ENCODE results near the gene ARAP3.

Gene ARAP3

GRCh38 chr5:141672841-141673813, 8.9 kb downstream of the ARAP3 start:
- POLR2A ChIA-PET, result no interaction called here
- Histone ChIP-seq H3K36me3 (ENCODE audit: control insufficient read depth in 4 of 4, insufficient read depth in 4 of 4, low read length in 3 of 4) (no peaks in the 10 kb centered on the region), H3K4me3 (ENCODE audit: control insufficient read depth in 1 of 7, extremely low read depth in 1 of 7, insufficient read depth in 4 of 7, low read depth in 2 of 7, low read length in 6 of 7) (no peak overlapping the region), H3K27ac (ENCODE audit: insufficient read depth in 1 of 2, low read depth in 1 of 2, low read length in 2 of 2, poor library complexity in 1 of 2, severe bottlenecking in 2 of 2) (no peak overlapping the region), H3K27me3 (replicated peaks in 2 of 5; ENCODE audit: control insufficient read depth in 4 of 5, insufficient read depth in 5 of 5, low read length in 4 of 5) (no peaks in the 10 kb centered on the region), H3K4me1 (ENCODE audit: control extremely low read depth in 1 of 4, control insufficient read depth in 4 of 4, insufficient read depth in 4 of 4, low read length in 3 of 4) (no peaks in the 10 kb centered on the region), H3K9me3 (ENCODE audit: control extremely low read depth in 1 of 5, control insufficient read depth in 4 of 5, insufficient read depth in 2 of 5, low read depth in 1 of 5, low read length in 4 of 5) (no peaks in the 10 kb centered on the region)
- WGBS (ENCODE audit: insufficient coverage), result 89% methylated on average over 9 of the region's 19 CpGs
- peak in 1 of 3 donors; percentile 55 for DNase-seq
- CTCF ChIA-PET, result interaction anchor here (1.2 to 1.9 kb wide), 5 partner anchors 9 to 206 kb away, joined by 3 to 8 read pairs (median 4); no protein-coding TSS in a partner anchor

GRCh38 chr5:141672071-141672840, 9.8 kb downstream of the ARAP3 start:
- Histone ChIP-seq H3K27ac (ENCODE audit: insufficient read depth in 1 of 2, low read depth in 1 of 2, low read length in 2 of 2, poor library complexity in 1 of 2, severe bottlenecking in 2 of 2) (no peak overlapping the region), H3K9me3 (ENCODE audit: control extremely low read depth in 1 of 5, control insufficient read depth in 4 of 5, insufficient read depth in 2 of 5, low read depth in 1 of 5, low read length in 4 of 5) (no peaks in the 10 kb centered on the region), H3K4me1 (ENCODE audit: control extremely low read depth in 1 of 4, control insufficient read depth in 4 of 4, insufficient read depth in 4 of 4, low read length in 3 of 4) (no peaks in the 10 kb centered on the region), H3K27me3 (replicated peaks in 2 of 5; ENCODE audit: control insufficient read depth in 4 of 5, insufficient read depth in 5 of 5, low read length in 4 of 5) (no peaks in the 10 kb centered on the region), H3K4me3 (ENCODE audit: control insufficient read depth in 1 of 7, extremely low read depth in 1 of 7, insufficient read depth in 4 of 7, low read depth in 2 of 7, low read length in 6 of 7) (no peak overlapping the region), H3K36me3 (ENCODE audit: control insufficient read depth in 4 of 4, insufficient read depth in 4 of 4, low read length in 3 of 4) (no peaks in the 10 kb centered on the region)
- WGBS (ENCODE audit: insufficient coverage), result 97% methylated on average over 13 of the region's 23 CpGs
- no peak for DNase-seq
- ChIA-PET POLR2A (no interaction called here), CTCF (interaction anchor here (1.0 to 1.9 kb wide), 7 partner anchors 8 to 207 kb away, joined by 3 to 8 read pairs (median 4); no protein-coding TSS in a partner anchor)

- Histone ChIP-seq H3K27me3 (replicated peaks in 2 of 5; ENCODE audit: control insufficient read depth in 4 of 5, insufficient read depth in 5 of 5, low read length in 4 of 5) (no peaks in the 10 kb centered on the region), H3K27ac (ENCODE audit: insufficient read depth in 1 of 2, low read depth in 1 of 2, low read length in 2 of 2, poor library complexity in 1 of 2, severe bottlenecking in 2 of 2) (no peak overlapping the region), H3K36me3 (ENCODE audit: control insufficient read depth in 4 of 4, insufficient read depth in 4 of 4, low read length in 3 of 4) (no peaks in the 10 kb centered on the region), H3K4me3 (ENCODE audit: control insufficient read depth in 1 of 7, extremely low read depth in 1 of 7, insufficient read depth in 4 of 7, low read depth in 2 of 7, low read length in 6 of 7) (no peak overlapping the region), H3K9me3 (ENCODE audit: control extremely low read depth in 1 of 5, control insufficient read depth in 4 of 5, insufficient read depth in 2 of 5, low read depth in 1 of 5, low read length in 4 of 5) (no peaks in the 10 kb centered on the region), H3K4me1 (ENCODE audit: control extremely low read depth in 1 of 4, control insufficient read depth in 4 of 4, insufficient read depth in 4 of 4, low read length in 3 of 4) (peaks cover 2 to 5% (median 3%) of the 10 kb centered on the region in 4 experiments)
- CTCF ChIA-PET, result interaction anchor here (0.6 to 2.5 kb wide), 13 partner anchors 11 to 292 kb away, joined by 3 to 13 read pairs (median 4); partner anchors contain the start of gene FCHSD1
- WGBS (ENCODE audit: insufficient coverage), result 100% methylated on average over 2 of the region's 4 CpGs
- no peak for DNase-seq
- POLR2A ChIA-PET, result no interaction called here
Measured at GRCh38 chr5:141669520-141669919, 12.5 kb downstream of the ARAP3 start.

GRCh38 chr5:141668601-141669265, 13.3 kb downstream of the ARAP3 start:
- Histone ChIP-seq H3K4me1 (ENCODE audit: control extremely low read depth in 1 of 4, control insufficient read depth in 4 of 4, insufficient read depth in 4 of 4, low read length in 3 of 4) (peaks cover 2 to 5% (median 3%) of the 10 kb centered on the region in 4 experiments), H3K36me3 (ENCODE audit: control insufficient read depth in 4 of 4, insufficient read depth in 4 of 4, low read length in 3 of 4) (no peaks in the 10 kb centered on the region), H3K27ac (ENCODE audit: insufficient read depth in 1 of 2, low read depth in 1 of 2, low read length in 2 of 2, poor library complexity in 1 of 2, severe bottlenecking in 2 of 2) (no peak overlapping the region), H3K27me3 (replicated peaks in 2 of 5; ENCODE audit: control insufficient read depth in 4 of 5, insufficient read depth in 5 of 5, low read length in 4 of 5) (no peaks in the 10 kb centered on the region), H3K9me3 (ENCODE audit: control extremely low read depth in 1 of 5, control insufficient read depth in 4 of 5, insufficient read depth in 2 of 5, low read depth in 1 of 5, low read length in 4 of 5) (no peaks in the 10 kb centered on the region), H3K4me3 (ENCODE audit: control insufficient read depth in 1 of 7, extremely low read depth in 1 of 7, insufficient read depth in 4 of 7, low read depth in 2 of 7, low read length in 6 of 7) (no peak overlapping the region)
- ChIA-PET CTCF (interaction anchor here (0.8 to 2.5 kb wide), 13 partner anchors 8 to 293 kb away, joined by 3 to 13 read pairs (median 4); partner anchors contain the start of gene FCHSD1), POLR2A (no interaction called here)
- no peak for DNase-seq
- 96% methylated on average over 6 of the region's 8 CpGs for WGBS (ENCODE audit: insufficient coverage)

- WGBS (ENCODE audit: insufficient coverage), result 97% methylated on average over 13 of the region's 18 CpGs
- Histone ChIP-seq H3K9me3 (ENCODE audit: control extremely low read depth in 1 of 5, control insufficient read depth in 4 of 5, insufficient read depth in 2 of 5, low read depth in 1 of 5, low read length in 4 of 5) (no peaks in the 10 kb centered on the region), H3K27ac (ENCODE audit: insufficient read depth in 1 of 2, low read depth in 1 of 2, low read length in 2 of 2, poor library complexity in 1 of 2, severe bottlenecking in 2 of 2) (no peak overlapping the region), H3K4me3 (ENCODE audit: control insufficient read depth in 1 of 7, extremely low read depth in 1 of 7, insufficient read depth in 4 of 7, low read depth in 2 of 7, low read length in 6 of 7) (no peak overlapping the region), H3K36me3 (ENCODE audit: control insufficient read depth in 4 of 4, insufficient read depth in 4 of 4, low read length in 3 of 4) (no peaks in the 10 kb centered on the region), H3K4me1 (ENCODE audit: control extremely low read depth in 1 of 4, control insufficient read depth in 4 of 4, insufficient read depth in 4 of 4, low read length in 3 of 4) (peaks cover 2 to 5% (median 3%) of the 10 kb centered on the region in 4 experiments), H3K27me3 (replicated peaks in 2 of 5; ENCODE audit: control insufficient read depth in 4 of 5, insufficient read depth in 5 of 5, low read length in 4 of 5) (no peaks in the 10 kb centered on the region)
- DNase-seq, result no peak
- CTCF ChIA-PET, result interaction anchor here (0.9 to 3.2 kb wide), 5 partner anchors 9 to 295 kb away, joined by 3 to 17 read pairs (median 5); no protein-coding TSS in a partner anchor
- POLR2A ChIA-PET, result no interaction called here
Measured at GRCh38 chr5:141665995-141666940, 15.8 kb downstream of the ARAP3 start.
